Activated naive CD8-positive, alpha-beta T cell treated with anti-CD3 and anti-CD28 coated beads for 36 hours (primary cell): Measurements from ENCODE around the gene HLA-DMB. TPM values are rescaled to one million over a fixed set of nuclear protein-coding genes. Genes with fewer than 3 reads are reported as not detected.

ENCODE experiments used
- DNase-seq: peaks from one replicate; pipeline ENCODE4 v3.0.0; 2021
- H3K27ac Mint-ChIP-seq: one replicate; pipeline ENCODE4 v1.8.0; 2022; ENCODE audit warnings: mild to moderate bottlenecking, moderate library complexity, mixed read lengths
- H3K27me3 Mint-ChIP-seq: one replicate; pipeline ENCODE4 v1.8.0; 2022; ENCODE audit warnings: mild to moderate bottlenecking, mixed read lengths
- H3K36me3 Mint-ChIP-seq: one replicate; pipeline ENCODE4 v1.8.0; 2021; ENCODE audit warnings: mild to moderate bottlenecking, mixed read lengths
- H3K4me1 Mint-ChIP-seq: one replicate; pipeline ENCODE4 v1.8.0; 2021; ENCODE audit warnings: mixed read lengths
- H3K4me3 Mint-ChIP-seq: one replicate; pipeline ENCODE4 v1.8.0; 2022; ENCODE audit warnings: mild to moderate bottlenecking, moderate library complexity, mixed read lengths
- H3K9me3 Mint-ChIP-seq: one replicate; pipeline ENCODE4 v1.8.0; 2022; ENCODE audit warnings: mixed read lengths
- total RNA-seq, 2 experiments: library from RNA; stranded (reverse); gene quantifications; one replicate each; pipeline ENCODE4 v1.2.3, GENCODE V29; 2021

HLA-DMB gene
- total RNA-seq, 2 experiments from 2014 or later: 4.6 to 6.1 TPM

GRCh38 chr6:32964776-32965175 is 23.9 kb upstream of the HLA-DMB start:
- Mint-ChIP-seq H3K27ac (no peak overlapping the region), H3K27me3 (no peaks in the 10 kb centered on the region), H3K9me3 (peaks cover 4% of the 10 kb centered on the region), H3K4me3 (no peak overlapping the region), H3K4me1 (peaks cover 57% of the 10 kb centered on the region), H3K36me3 (peaks cover 46% of the 10 kb centered on the region)
- DNase-seq: no peak

- Mint-ChIP-seq H3K27ac (no peak overlapping the region), H3K36me3 (peaks cover 41% of the 10 kb centered on the region), H3K9me3 (peaks cover 4% of the 10 kb centered on the region), H3K4me1 (peaks cover 60% of the 10 kb centered on the region), H3K27me3 (no peaks in the 10 kb centered on the region), H3K4me3 (no peak overlapping the region)
- no peak for DNase-seq
Observed at GRCh38 chr6:32963866-32964265, 23.0 kb upstream of the HLA-DMB start.

GRCh38 chr6:32962213-32962826 is 21.5 kb upstream of the HLA-DMB start:
- no peak overlapping the region for H3K4me3 Mint-ChIP-seq
- no peak overlapping the region for H3K27ac Mint-ChIP-seq
- peaks cover 38% of the 10 kb centered on the region for H3K36me3 Mint-ChIP-seq
- no peaks in the 10 kb centered on the region for H3K27me3 Mint-ChIP-seq
- DNase-seq: no peak
- H3K4me1 Mint-ChIP-seq: peaks cover 63% of the 10 kb centered on the region
- H3K9me3 Mint-ChIP-seq: peaks cover 4% of the 10 kb centered on the region

- no peak overlapping the region for H3K27ac Mint-ChIP-seq
- peaks cover 59% of the 10 kb centered on the region for H3K4me1 Mint-ChIP-seq
- peaks cover 4% of the 10 kb centered on the region for H3K9me3 Mint-ChIP-seq
- H3K27me3 Mint-ChIP-seq: no peaks in the 10 kb centered on the region
- H3K4me3 Mint-ChIP-seq: no peak overlapping the region
- DNase-seq: no peak
- H3K36me3 Mint-ChIP-seq: peaks cover 33% of the 10 kb centered on the region
Observed at GRCh38 chr6:32960563-32960962, 19.7 kb upstream of the HLA-DMB start.

- H3K36me3 Mint-ChIP-seq: peaks cover 9% of the 10 kb centered on the region
- DNase-seq: no peak
Observed at GRCh38 chr6:32956176-32956575, 15.3 kb upstream of the HLA-DMB start.

GRCh38 chr6:32954986-32955802 is 14.4 kb upstream of the HLA-DMB start:
- Mint-ChIP-seq H3K4me3 (peak overlapping the region; percentile 4), H3K9me3 (no peaks in the 10 kb centered on the region), H3K4me1 (peaks cover 59% of the 10 kb centered on the region), H3K27ac (peak overlapping the region; percentile 57), H3K36me3 (peaks cover 5% of the 10 kb centered on the region), H3K27me3 (no peaks in the 10 kb centered on the region)
- no peak for DNase-seq

More at GRCh38 chr6:32956176-32956575, 15.3 kb upstream of the HLA-DMB start:
- Mint-ChIP-seq H3K4me1 (peaks cover 60% of the 10 kb centered on the region), H3K4me3 (no peak overlapping the region), H3K27me3 (no peaks in the 10 kb centered on the region), H3K9me3 (peaks cover under 1% of the 10 kb centered on the region), H3K27ac (peak overlapping the region; percentile 39)

- DNase-seq: no peak
- Mint-ChIP-seq H3K4me3 (no peak overlapping the region), H3K36me3 (peaks cover 2% of the 10 kb centered on the region), H3K9me3 (no peaks in the 10 kb centered on the region), H3K4me1 (peaks cover 61% of the 10 kb centered on the region), H3K27me3 (no peaks in the 10 kb centered on the region), H3K27ac (no peak overlapping the region)
Observed at GRCh38 chr6:32954267-32954666, 13.4 kb upstream of the HLA-DMB start.

- Mint-ChIP-seq H3K27ac (no peak overlapping the region), H3K4me3 (no peak overlapping the region), H3K9me3 (no peaks in the 10 kb centered on the region), H3K27me3 (no peaks in the 10 kb centered on the region), H3K36me3 (peaks cover 5% of the 10 kb centered on the region), H3K4me1 (peaks cover 66% of the 10 kb centered on the region)
- DNase-seq: no peak
Observed at GRCh38 chr6:32953775-32954174, 12.9 kb upstream of the HLA-DMB start.

GRCh38 chr6:32952817-32953739 is 12.2 kb upstream of the HLA-DMB start, which contains the start of gene HLA-DMA:
HLA-DMA (minus strand) TSS chr6:32953097; CDS start chr6:32953036, 61 bp downstream.
- peaks cover 4% of the 10 kb centered on the region for H3K36me3 Mint-ChIP-seq
- H3K27ac Mint-ChIP-seq: peak within 1 kb of the TSS; percentile 78
- H3K27me3 Mint-ChIP-seq: no peaks in the 10 kb centered on the region
- DNase-seq: peak; percentile 64
- H3K9me3 Mint-ChIP-seq: no peaks in the 10 kb centered on the region
- peak within 1 kb of the TSS; percentile 67 for H3K4me3 Mint-ChIP-seq
- H3K4me1 Mint-ChIP-seq: peaks cover 72% of the 10 kb centered on the region

- H3K4me3 Mint-ChIP-seq: no peak overlapping the region
Observed at GRCh38 chr6:32950449-32950848, 9.6 kb upstream of the HLA-DMB start.

GRCh38 chr6:32950010-32950409 is 9.2 kb upstream of the HLA-DMB start:
- H3K4me1 Mint-ChIP-seq: peaks cover 75% of the 10 kb centered on the region
- peak overlapping the region; percentile 42 for H3K27ac Mint-ChIP-seq
- H3K4me3 Mint-ChIP-seq: no peak overlapping the region
- H3K9me3 Mint-ChIP-seq: no peaks in the 10 kb centered on the region
- DNase-seq: no peak
- peaks cover 7% of the 10 kb centered on the region for H3K36me3 Mint-ChIP-seq
- H3K27me3 Mint-ChIP-seq: no peaks in the 10 kb centered on the region

More at GRCh38 chr6:32950449-32950848, 9.6 kb upstream of the HLA-DMB start:
- DNase-seq: no peak
- Mint-ChIP-seq H3K27ac (no peak overlapping the region), H3K36me3 (peaks cover 5% of the 10 kb centered on the region), H3K27me3 (no peaks in the 10 kb centered on the region), H3K9me3 (no peaks in the 10 kb centered on the region), H3K4me1 (peaks cover 75% of the 10 kb centered on the region)

- Mint-ChIP-seq H3K4me1 (peaks cover 76% of the 10 kb centered on the region), H3K36me3 (peaks cover 7% of the 10 kb centered on the region), H3K9me3 (no peaks in the 10 kb centered on the region), H3K4me3 (no peak overlapping the region), H3K27me3 (no peaks in the 10 kb centered on the region), H3K27ac (no peak overlapping the region)
- no peak for DNase-seq
Observed at GRCh38 chr6:32949113-32949512, 8.3 kb upstream of the HLA-DMB start.

GRCh38 chr6:32947552-32948465 is 7.0 kb upstream of the HLA-DMB start:
- H3K27me3 Mint-ChIP-seq: no peaks in the 10 kb centered on the region
- H3K36me3 Mint-ChIP-seq: peaks cover 7% of the 10 kb centered on the region
- peaks cover 76% of the 10 kb centered on the region for H3K4me1 Mint-ChIP-seq
- no peak overlapping the region for H3K4me3 Mint-ChIP-seq
- no peak for DNase-seq
- no peaks in the 10 kb centered on the region for H3K9me3 Mint-ChIP-seq
- no peak overlapping the region for H3K27ac Mint-ChIP-seq

GRCh38 chr6:32946893-32947292 is 6.1 kb upstream of the HLA-DMB start:
- Mint-ChIP-seq H3K36me3 (peaks cover 7% of the 10 kb centered on the region), H3K4me3 (no peak overlapping the region), H3K4me1 (peaks cover 76% of the 10 kb centered on the region), H3K27ac (no peak overlapping the region), H3K27me3 (no peaks in the 10 kb centered on the region), H3K9me3 (no peaks in the 10 kb centered on the region)
- no peak for DNase-seq
